ENCODE measurements around the gene ARHGAP42. TPM values are rescaled to one million over a fixed set of nuclear protein-coding genes. Genes with fewer than 3 reads are reported as not detected.

ARHGAP42 gene
- total and polyA plus RNA-seq, 10 of the 15 experiments (the other 5 are each of a cell fraction or from before 2014, with no cell fraction given) = 1.8 to 6.3 (median 3.2) TPM

- no peak for TF ChIP-seq POLR2AphosphoS2 (IDR thresholded peaks at IDR 0.05; ENCODE audit: low read depth, low read length)
- TF ChIP-seq, protein P1, sequence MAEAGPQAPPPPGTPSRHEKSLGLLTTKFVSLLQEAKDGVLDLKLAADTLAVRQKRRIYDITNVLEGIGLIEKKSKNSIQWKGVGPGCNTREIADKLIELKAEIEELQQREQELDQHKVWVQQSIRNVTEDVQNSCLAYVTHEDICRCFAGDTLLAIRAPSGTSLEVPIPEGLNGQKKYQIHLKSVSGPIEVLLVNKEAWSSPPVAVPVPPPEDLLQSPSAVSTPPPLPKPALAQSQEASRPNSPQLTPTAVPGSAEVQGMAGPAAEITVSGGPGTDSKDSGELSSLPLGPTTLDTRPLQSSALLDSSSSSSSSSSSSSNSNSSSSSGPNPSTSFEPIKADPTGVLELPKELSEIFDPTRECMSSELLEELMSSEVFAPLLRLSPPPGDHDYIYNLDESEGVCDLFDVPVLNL (IDR thresholded peaks at IDR 0.05; ENCODE audit: low read depth, low read length) = no peak
- no peak for TF ChIP-seq CBX3 (IDR thresholded peaks at IDR 0.05; ENCODE audit: borderline replicate concordance, low read depth)
- TF ChIP-seq MYB (IDR thresholded peaks at IDR 0.05; ENCODE audit: borderline replicate concordance, low read depth, low read length) = no peak
- TF ChIP-seq SMAD5 (IDR thresholded peaks at IDR 0.05; ENCODE audit: low read depth) = no peak
- no peak for TF ChIP-seq MEF2B (IDR thresholded peaks at IDR 0.05; ENCODE audit: partially characterized antibody, poor library complexity, severe bottlenecking)
- no peak for TF ChIP-seq FOS (IDR thresholded peaks at IDR 0.05; ENCODE audit: borderline replicate concordance, extremely low read depth, insufficient read length)
- TF ChIP-seq NR2F1 (conservative IDR thresholded peaks at IDR 0.05) = no peak
- no peak for TF ChIP-seq POLR2AphosphoS5 (IDR thresholded peaks at IDR 0.05; ENCODE audit: low read length)
- TF ChIP-seq BHLHE40 (IDR thresholded peaks at IDR 0.05; ENCODE audit: borderline replicate concordance in 1 of 2, low read depth in 2 of 2, low read length in 1 of 2) = no peak
- Histone ChIP-seq H3K79me2 (ENCODE audit: control insufficient read depth, insufficient read depth, low read length) (no peaks in the 10 kb centered on the region), H3K9ac (ENCODE audit: control insufficient read depth, insufficient read depth, low read length) (no peak overlapping the region), H3K36me3 (ENCODE audit: control insufficient read depth in 2 of 2, insufficient read depth in 2 of 2, low read length in 1 of 2) (no peaks in the 10 kb centered on the region), H3K27me3 (replicated peaks in 1 of 2; ENCODE audit: control insufficient read depth in 2 of 2, insufficient read depth in 2 of 2, low read length in 1 of 2) (no peaks in the 10 kb centered on the region), H3K4me2 (ENCODE audit: control insufficient read depth, insufficient read depth) (no peak overlapping the region), H3K27ac (ENCODE audit: control insufficient read depth, insufficient read depth) (no peak overlapping the region), H3K4me3 (no peak overlapping the region), H3K9me3 (replicated peaks; ENCODE audit: control insufficient read depth, insufficient read depth, low read length) (no peaks in the 10 kb centered on the region), H4K20me1 (ENCODE audit: control insufficient read depth, insufficient read depth) (no peaks in the 10 kb centered on the region), H3K4me1 (ENCODE audit: control insufficient read depth, insufficient read depth, low read length) (no peaks in the 10 kb centered on the region; the same call in 1 of the 2 replicates), H2AFZ (ENCODE audit: control insufficient read depth, low read depth, low read length) (no peak overlapping the region)
- ATAC-seq (no peak), FAIRE-seq (no peak), DNase-seq (ENCODE audit: low read depth, low spot score) (no peak)
- ChIA-PET SMC1A (ENCODE audit: uncharacterized antibody, unreplicated experiment) (no interaction called here), RAD21 (ENCODE audit: unreplicated experiment) (no interaction called here), CTCF (interaction anchor here (0.5 to 1.1 kb wide), 2 partner anchors 10 to 143 kb away, joined by 3 read pairs; no protein-coding TSS in a partner anchor), POLR2A (no interaction called here)
- BruUV-seq (replicated peaks) = no TSS peak
- intact Hi-C loops (cut with micrococcal nuclease; ENCODE audit: unreplicated experiment) (no loop called here), in situ Hi-C loops (cut with MboI) (no loop called here)
- 41% methylated on average over 4 of the region's 4 CpGs for WGBS (ENCODE audit: insufficient coverage, insufficient replicate concordance, low lambda C conversion rate, missing lambda C conversion rate)
Observed at GRCh38 chr11:101034076-101034475, 347.0 kb downstream of the ARHGAP42 start.

Data from GM12878 (cell line).